H9 (cell line): ENCODE measurements around the gene TFAP2C. TPM values are rescaled to one million over a fixed set of nuclear protein-coding genes. Genes with fewer than 3 reads are reported as not detected.

Experiments used
- DNase-seq: peaks from one replicate; pipeline ENCODE4 v3.0.0-alpha.2; 2017
- H2AFZ ChIP-seq: one replicate; pipeline ENCODE4 v1.6.1; 2013; ENCODE audit warnings: mild to moderate bottlenecking, low read length, control low read depth, moderate library complexity
- H2AK5ac ChIP-seq: 2 replicates; pipeline ENCODE4 v1.6.1; 2013; ENCODE audit warnings: low read length, control low read depth, mixed read lengths; ENCODE audit not compliant: insufficient read length
- H2BK120ac ChIP-seq: one replicate; pipeline ENCODE4 v1.6.1; 2013; ENCODE audit warnings: low read depth, mild to moderate bottlenecking, low read length, control low read depth, inconsistent platforms; ENCODE audit not compliant: poor library complexity, severe bottlenecking
- H2BK12ac ChIP-seq: 2 replicates; pipeline ENCODE4 v1.6.1; 2013; ENCODE audit warnings: low read length, control low read depth, mixed read lengths, low read depth; ENCODE audit not compliant: insufficient read length
- H2BK15ac ChIP-seq: 2 replicates; pipeline ENCODE4 v1.6.1; 2013; ENCODE audit warnings: low read depth, low read length, control low read depth
- H2BK20ac ChIP-seq: one replicate; pipeline ENCODE4 v1.6.1; 2013; ENCODE audit warnings: low read depth, mild to moderate bottlenecking, low read length, control low read depth, inconsistent platforms; ENCODE audit not compliant: poor library complexity, severe bottlenecking
- H2BK5ac ChIP-seq: 2 replicates; pipeline ENCODE4 v1.6.1; 2013; ENCODE audit warnings: low read length, control low read depth, mixed read lengths; ENCODE audit not compliant: insufficient read length
- H3K14ac ChIP-seq: 2 replicates; pipeline ENCODE4 v1.6.1; 2013; ENCODE audit warnings: low read length, control low read depth; ENCODE audit not compliant: insufficient read depth
- H3K18ac ChIP-seq: 2 replicates; pipeline ENCODE4 v1.6.1; 2013; ENCODE audit warnings: low read depth, mild to moderate bottlenecking, mixed read lengths, low read length, control low read depth; ENCODE audit not compliant: insufficient read length
- H3K23ac ChIP-seq: 2 replicates; pipeline ENCODE4 v1.6.1; 2013; ENCODE audit warnings: low read length, control low read depth, mixed read lengths, low read depth; ENCODE audit not compliant: insufficient read length
- H3K23me2 ChIP-seq: 2 replicates; pipeline ENCODE4 v1.6.1; 2013; ENCODE audit warnings: low read depth, mild to moderate bottlenecking, mixed read lengths, low read length, control low read depth; ENCODE audit not compliant: insufficient read length, poor library complexity, severe bottlenecking
- H3K27ac ChIP-seq: 2 replicates; pipeline ENCODE4 v1.5.1; 2013; ENCODE audit warnings: low read length, control low read depth, mixed read lengths, low read depth; ENCODE audit not compliant: insufficient read length
- H3K27me3 ChIP-seq: 2 replicates; pipeline ENCODE4 v1.6.1; 2013; ENCODE audit warnings: low read length, control low read depth, inconsistent platforms; ENCODE audit not compliant: insufficient read depth
- H3K4ac ChIP-seq: 2 replicates; pipeline ENCODE4 v1.6.1; 2013; ENCODE audit warnings: low read depth, mild to moderate bottlenecking, control low read depth, inconsistent platforms, low read length, moderate library complexity
- H3K4me1 ChIP-seq: 2 replicates; pipeline ENCODE4 v1.6.1; 2013; ENCODE audit warnings: low read length, control low read depth, inconsistent platforms; ENCODE audit not compliant: insufficient read depth
- H3K4me2 ChIP-seq: 2 replicates; pipeline ENCODE4 v1.6.1; 2013; ENCODE audit warnings: low read length, control low read depth, mixed read lengths; ENCODE audit not compliant: insufficient read length, insufficient read depth
- H3K56ac ChIP-seq: 2 replicates; pipeline ENCODE4 v1.6.1; 2013; ENCODE audit warnings: low read depth, mild to moderate bottlenecking, mixed read lengths, low read length, control low read depth; ENCODE audit not compliant: insufficient read length
- H3K79me1 ChIP-seq: 2 replicates; pipeline ENCODE4 v1.6.1; 2013; ENCODE audit warnings: low read depth, mild to moderate bottlenecking, moderate library complexity, low read length, control low read depth, inconsistent platforms; ENCODE audit not compliant: insufficient read depth, poor library complexity, severe bottlenecking
- H3K79me2 ChIP-seq: 2 replicates; pipeline ENCODE4 v1.6.1; 2013; ENCODE audit warnings: low read length, control low read depth, inconsistent platforms; ENCODE audit not compliant: insufficient read depth
- H3K9ac ChIP-seq: 2 replicates; pipeline ENCODE4 v1.6.1; 2013; ENCODE audit warnings: low read length, control low read depth, mixed read lengths; ENCODE audit not compliant: insufficient read length; ENCODE audit errors: extremely low read depth
- H3K9me3 ChIP-seq: one replicate; pipeline ENCODE4 v1.6.1; 2013; ENCODE audit warnings: low read depth, low read length, inconsistent platforms; ENCODE audit not compliant: control insufficient read depth
- H3T11ph ChIP-seq: one replicate; pipeline ENCODE4 v1.6.1; 2013; ENCODE audit warnings: mild to moderate bottlenecking, low read length, control low read depth, inconsistent platforms
- H4K20me1 ChIP-seq: one replicate; pipeline ENCODE4 v1.6.1; 2013; ENCODE audit not compliant: control insufficient read depth, insufficient read length, insufficient read depth
- H4K5ac ChIP-seq: 2 replicates; pipeline ENCODE4 v1.6.1; 2013; ENCODE audit warnings: low read depth, mild to moderate bottlenecking, mixed read lengths, low read length, control low read depth; ENCODE audit not compliant: insufficient read length
- H4K8ac ChIP-seq: replicated peaks from 2 replicates; pipeline ENCODE4 v1.6.1; 2013; ENCODE audit warnings: low read length, control low read depth, mixed read lengths, low read depth; ENCODE audit not compliant: insufficient read length
- H4K91ac ChIP-seq: 2 replicates; pipeline ENCODE4 v1.6.1; 2013; ENCODE audit warnings: low read depth, mild to moderate bottlenecking, moderate library complexity, mixed read lengths, low read length, control low read depth; ENCODE audit not compliant: insufficient read length
- H3K27ac Mint-ChIP-seq, 3 experiments: 2 replicates in 2 of 3; 3 replicates in 1 of 3; pipeline ENCODE4 v1.8.0; 2020 to 2021; ENCODE audit warnings: mixed read lengths in 3 of 3, mild to moderate bottlenecking in 1 of 3, moderate library complexity in 1 of 3
- H3K27me3 Mint-ChIP-seq: 2 replicates; pipeline ENCODE4 v1.8.0; 2021; ENCODE audit warnings: low read depth, mild to moderate bottlenecking, moderate library complexity, mixed read lengths
- H3K36me3 Mint-ChIP-seq, 3 experiments: 2 replicates in 2 of 3; 3 replicates in 1 of 3; pipeline ENCODE4 v1.8.0; 2020 to 2021; ENCODE audit warnings: low read depth in 3 of 3, mixed read lengths in 3 of 3; ENCODE audit not compliant: insufficient read depth in 1 of 3
- H3K4me1 Mint-ChIP-seq, 2 experiments: 2 replicates each; pipeline ENCODE4 v1.8.0; 2020; ENCODE audit warnings: mixed read lengths in 2 of 2
- H3K4me3 Mint-ChIP-seq, 2 experiments: 2 replicates in 1 of 2; 3 replicates in 1 of 2; pipeline ENCODE4 v1.8.0; 2020 to 2021; ENCODE audit warnings: mild to moderate bottlenecking in 2 of 2, mixed read lengths in 2 of 2, moderate library complexity in 1 of 2
- H3K9me3 Mint-ChIP-seq, 2 experiments: 2 replicates in 1 of 2; 3 replicates in 1 of 2; pipeline ENCODE4 v1.8.0; 2020; ENCODE audit warnings: mild to moderate bottlenecking in 2 of 2, mixed read lengths in 2 of 2, moderate library complexity in 1 of 2
- WGBS: extraction: QIAGEN DNeasy Blood & Tissue Kit; methylation state at CpG from one replicate; pipeline ENCODE4 v1.1.7; 2013; ENCODE audit warnings: missing lambda C conversion rate, low lambda C conversion rate, mixed read lengths; ENCODE audit not compliant: insufficient read length; ENCODE audit errors: extremely low coverage; 5-methylcytosine and 5-hydroxymethylcytosine counted together
- total RNA-seq: library from RNA; stranded (reverse); gene quantifications from 2 replicates; pipeline ENCODE4 v1.2.1, GENCODE V29; 2021
- TF ChIP-seq, protein P1 (sequence below): fragments of 200-600 bp; sonication (generic); conservative IDR thresholded peaks from 3 replicates; pipeline ENCODE4 v1.8.0; 2021; ENCODE audit warnings: antibody characterized with exemption, mild to moderate bottlenecking

The TFAP2C gene
- total RNA-seq, 1 experiment from 2014 or later = 24.3 TPM

DNA sequence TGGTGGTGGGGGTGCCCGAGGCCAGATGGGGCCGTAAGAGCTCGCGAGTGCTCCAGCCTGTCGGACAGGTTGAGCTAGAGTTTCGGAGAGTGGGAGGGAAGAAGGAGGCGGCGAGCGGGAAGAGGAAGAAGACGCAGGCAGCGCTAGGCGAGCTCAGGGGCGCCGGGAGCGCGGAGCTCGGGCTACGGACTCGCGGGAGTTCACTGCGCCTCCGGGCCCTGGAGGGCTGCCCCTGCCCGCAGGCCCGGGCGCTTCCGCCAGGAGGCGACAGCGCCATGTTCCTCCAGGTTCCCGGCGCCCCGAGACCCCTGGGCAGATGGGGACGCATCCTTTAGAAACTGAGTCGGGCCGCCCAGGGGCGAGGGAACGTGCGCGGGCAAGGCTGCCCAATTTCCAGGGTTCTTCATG, 984 bp downstream of the TFAP2C start:
- Histone ChIP-seq H3K23me2 (peaks cover 51% of the 10 kb centered on the region), H4K20me1 (no peaks in the 10 kb centered on the region), H3K9me3 (no peaks in the 10 kb centered on the region), H4K5ac (no peak overlapping the region), H2AK5ac (no peak overlapping the region), H3K79me1 (no peaks in the 10 kb centered on the region), H3T11ph (no peak overlapping the region), H2AFZ (no peak overlapping the region), H3K18ac (peak overlapping the region; percentile 39), H3K79me2 (no peaks in the 10 kb centered on the region), H3K14ac (peak overlapping the region; percentile 29; the same call in 1 of the 2 replicates), H2BK120ac (no peak overlapping the region), H2BK15ac (no peak overlapping the region), H2BK12ac (no peak overlapping the region), H3K4me2 (peak overlapping the region; percentile 97), H3K4me1 (peaks cover 8% of the 10 kb centered on the region), H2BK20ac (no peak overlapping the region), H3K23ac (no peak overlapping the region), H3K56ac (no peak overlapping the region), H2BK5ac (no peak overlapping the region), H4K8ac (no peak overlapping the region), H3K9ac (no peak overlapping the region), H3K27ac (no peak overlapping the region), H3K4ac (no peak overlapping the region), H4K91ac (no peak overlapping the region), H3K27me3 (peaks cover 39% of the 10 kb centered on the region)
- peaks cover 51 to 56% of the 10 kb centered on the region in 2 experiments for H3K4me1 Mint-ChIP-seq
- peaks cover 51% of the 10 kb centered on the region for H3K27me3 Mint-ChIP-seq
- no CpG with 5 or more reads among the region's 38 CpGs for WGBS
- H3K4me3 Mint-ChIP-seq = peak overlapping the region; percentile 81 to 88
- H3K36me3 Mint-ChIP-seq = peaks cover 0 to 30% (median 27%) of the 10 kb centered on the region in 3 experiments; a peak in 6 of 7 replicates
- peak; percentile 85 for DNase-seq
- TF ChIP-seq, protein P1, sequence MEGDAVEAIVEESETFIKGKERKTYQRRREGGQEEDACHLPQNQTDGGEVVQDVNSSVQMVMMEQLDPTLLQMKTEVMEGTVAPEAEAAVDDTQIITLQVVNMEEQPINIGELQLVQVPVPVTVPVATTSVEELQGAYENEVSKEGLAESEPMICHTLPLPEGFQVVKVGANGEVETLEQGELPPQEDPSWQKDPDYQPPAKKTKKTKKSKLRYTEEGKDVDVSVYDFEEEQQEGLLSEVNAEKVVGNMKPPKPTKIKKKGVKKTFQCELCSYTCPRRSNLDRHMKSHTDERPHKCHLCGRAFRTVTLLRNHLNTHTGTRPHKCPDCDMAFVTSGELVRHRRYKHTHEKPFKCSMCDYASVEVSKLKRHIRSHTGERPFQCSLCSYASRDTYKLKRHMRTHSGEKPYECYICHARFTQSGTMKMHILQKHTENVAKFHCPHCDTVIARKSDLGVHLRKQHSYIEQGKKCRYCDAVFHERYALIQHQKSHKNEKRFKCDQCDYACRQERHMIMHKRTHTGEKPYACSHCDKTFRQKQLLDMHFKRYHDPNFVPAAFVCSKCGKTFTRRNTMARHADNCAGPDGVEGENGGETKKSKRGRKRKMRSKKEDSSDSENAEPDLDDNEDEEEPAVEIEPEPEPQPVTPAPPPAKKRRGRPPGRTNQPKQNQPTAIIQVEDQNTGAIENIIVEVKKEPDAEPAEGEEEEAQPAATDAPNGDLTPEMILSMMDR = peak; percentile 97
- H3K9me3 Mint-ChIP-seq = no peaks in the 10 kb centered on the region; a peak in 2 of 5 replicates
- peak overlapping the region in 1 of 3 experiments; percentile 36; a peak in 1 of 7 replicates for H3K27ac Mint-ChIP-seq
